BLaER1 (cell line): ENCODE data around the gene CYB561D2.
A peak's percentile ranks its signal among the peaks of the same experiment; 100 is the strongest.

ENCODE experiments used
- H3K27ac ChIP-seq: shearing (Covaris generic); formaldehyde crosslinking; 2 replicates; pipeline ENCODE4 v1.8.1; 2022
- H3K27me3 ChIP-seq: shearing (Covaris generic); formaldehyde crosslinking; 2 replicates; pipeline ENCODE4 v1.8.1; 2022
- H3K36me3 ChIP-seq: shearing (Covaris generic); formaldehyde crosslinking; 2 replicates; pipeline ENCODE4 v1.8.1; 2022
- H3K4me1 ChIP-seq: shearing (Covaris generic); formaldehyde crosslinking; 2 replicates; pipeline ENCODE4 v1.8.1; 2022
- H3K4me2 ChIP-seq: shearing (Covaris generic); formaldehyde crosslinking; 2 replicates; pipeline ENCODE4 v1.8.1; 2022
- H3K4me3 ChIP-seq: shearing (Covaris generic); formaldehyde crosslinking; 2 replicates; pipeline ENCODE4 v1.8.1; 2022
- H3K9ac ChIP-seq: shearing (Covaris generic); formaldehyde crosslinking; 2 replicates; pipeline ENCODE4 v1.8.1; 2022
- H3K9me3 ChIP-seq: shearing (Covaris generic); formaldehyde crosslinking; 2 replicates; pipeline ENCODE4 v1.8.1; 2022
- H4K20me1 ChIP-seq: shearing (Covaris generic); formaldehyde crosslinking; 2 replicates; pipeline ENCODE4 v1.8.1; 2022
- Cebpa-rat ChIP-seq: shearing (Covaris generic); IDR thresholded peaks from 2 replicates; pipeline ENCODE4 v1.8.1; 2022

CYB561D2 gene

DNA sequence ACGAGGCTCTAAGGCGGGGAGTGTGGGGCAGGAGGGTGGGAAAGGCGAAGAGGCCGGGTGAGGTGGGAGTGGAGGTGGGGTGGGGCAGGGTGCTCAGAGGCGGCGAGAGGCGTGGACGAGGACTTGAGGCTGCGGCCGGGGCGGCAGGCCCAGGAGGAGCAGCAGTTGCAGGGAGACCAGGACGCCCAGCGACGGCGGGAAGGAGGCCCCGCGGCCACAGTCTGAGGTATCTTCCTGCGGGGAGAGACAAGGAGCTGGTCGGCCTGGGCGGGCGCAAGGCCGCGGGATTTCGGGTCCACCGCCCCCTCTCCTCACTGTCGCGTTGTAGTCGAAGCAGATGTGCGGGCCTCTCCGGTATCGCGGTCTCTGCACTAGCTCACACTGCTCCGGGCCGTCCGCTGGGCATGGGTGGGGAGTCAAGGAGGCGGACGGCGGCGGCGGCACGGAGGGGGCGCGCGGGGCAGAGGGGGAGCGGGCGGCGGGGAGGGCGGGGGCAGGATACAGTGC, 14.0 kb downstream of the CYB561D2 start:
- Histone ChIP-seq H3K4me3 (peak overlapping the region; percentile 73), H4K20me1 (no peaks in the 10 kb centered on the region), H3K36me3 (no peaks in the 10 kb centered on the region), H3K9ac (peak overlapping the region; percentile 81; the same call in 1 of the 2 replicates), H3K27ac (peak overlapping the region; percentile 46), H3K4me1 (peaks cover 45% of the 10 kb centered on the region), H3K27me3 (no peaks in the 10 kb centered on the region), H3K9me3 (no peaks in the 10 kb centered on the region), H3K4me2 (peak overlapping the region; percentile 97)
- no peak for TF ChIP-seq Cebpa-rat

DNA sequence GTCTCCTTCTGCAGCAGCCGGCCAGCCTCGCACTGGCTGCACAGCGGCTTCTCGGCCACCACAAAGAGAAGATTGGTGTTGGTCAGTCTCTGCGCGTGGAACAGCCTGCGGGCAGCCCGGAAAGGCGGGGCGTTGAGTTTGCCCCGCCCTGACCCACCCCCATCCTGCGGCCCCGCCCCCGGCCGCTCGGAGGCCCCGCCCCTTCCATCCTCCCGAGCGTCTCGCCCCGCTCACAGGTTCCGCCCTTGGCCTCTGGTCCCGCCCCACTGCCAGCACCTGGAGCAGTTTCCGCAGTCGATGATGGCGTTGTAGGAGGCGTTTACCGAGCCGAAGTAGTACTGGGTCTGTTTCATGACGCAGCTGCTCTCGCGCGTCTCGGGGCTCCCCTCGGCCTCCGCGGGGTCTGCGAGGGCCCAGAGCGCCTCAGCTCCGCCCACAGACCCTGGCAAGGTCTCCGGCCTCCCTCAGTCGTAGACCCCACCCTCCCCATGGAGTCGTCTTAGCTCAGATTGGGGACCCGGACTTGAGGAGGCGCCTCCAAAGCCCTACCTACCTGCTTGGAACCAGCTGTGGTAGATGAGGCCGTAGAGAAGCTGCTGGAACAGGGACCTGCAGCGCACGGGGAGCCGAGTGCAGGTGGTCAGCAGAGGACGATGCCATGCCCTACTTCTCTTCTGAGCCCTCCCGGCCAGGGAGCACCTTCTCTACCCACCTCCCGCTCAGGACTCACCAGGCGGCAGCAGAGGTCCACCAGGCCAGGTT, 14.6 kb downstream of the CYB561D2 start:
- peak overlapping the region; percentile 84 for H3K27ac ChIP-seq
- peak overlapping the region; percentile 97 for H3K4me2 ChIP-seq
- no peaks in the 10 kb centered on the region for H3K27me3 ChIP-seq
- H3K4me3 ChIP-seq: peak overlapping the region; percentile 73
- no peaks in the 10 kb centered on the region for H3K9me3 ChIP-seq
- no peaks in the 10 kb centered on the region for H4K20me1 ChIP-seq
- TF ChIP-seq Cebpa-rat: no peak
- no peaks in the 10 kb centered on the region for H3K36me3 ChIP-seq
- peaks cover 39% of the 10 kb centered on the region for H3K4me1 ChIP-seq
- H3K9ac ChIP-seq: peak overlapping the region; percentile 81

DNA sequence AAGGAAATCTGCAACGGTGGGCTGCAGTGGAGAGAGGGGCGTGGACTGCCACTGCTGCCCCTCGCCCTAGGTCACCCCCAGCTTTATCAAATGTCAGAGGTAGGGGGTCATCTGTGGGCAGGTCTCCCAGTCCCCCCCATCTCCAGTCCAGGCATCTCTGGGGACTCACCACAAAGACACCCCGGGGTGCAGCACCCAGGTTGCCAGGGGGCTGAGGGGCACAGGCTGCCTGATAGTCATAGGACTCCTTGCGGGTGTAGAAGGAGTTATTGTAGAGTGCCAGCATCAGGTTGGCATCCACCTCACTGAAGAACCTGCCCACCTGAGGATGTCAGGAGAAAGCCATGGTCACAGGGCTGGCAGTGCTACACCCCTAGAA, 15.2 kb downstream of the CYB561D2 start:
- H3K27me3 ChIP-seq: no peaks in the 10 kb centered on the region
- peak overlapping the region; percentile 97 for H3K4me2 ChIP-seq
- peak overlapping the region; percentile 84 for H3K27ac ChIP-seq
- no peaks in the 10 kb centered on the region for H3K9me3 ChIP-seq
- TF ChIP-seq Cebpa-rat: no peak
- no peaks in the 10 kb centered on the region for H4K20me1 ChIP-seq
- no peaks in the 10 kb centered on the region for H3K36me3 ChIP-seq
- H3K9ac ChIP-seq: peak overlapping the region; percentile 81
- H3K4me1 ChIP-seq: peaks cover 39% of the 10 kb centered on the region
- peak overlapping the region; percentile 73 for H3K4me3 ChIP-seq

DNA sequence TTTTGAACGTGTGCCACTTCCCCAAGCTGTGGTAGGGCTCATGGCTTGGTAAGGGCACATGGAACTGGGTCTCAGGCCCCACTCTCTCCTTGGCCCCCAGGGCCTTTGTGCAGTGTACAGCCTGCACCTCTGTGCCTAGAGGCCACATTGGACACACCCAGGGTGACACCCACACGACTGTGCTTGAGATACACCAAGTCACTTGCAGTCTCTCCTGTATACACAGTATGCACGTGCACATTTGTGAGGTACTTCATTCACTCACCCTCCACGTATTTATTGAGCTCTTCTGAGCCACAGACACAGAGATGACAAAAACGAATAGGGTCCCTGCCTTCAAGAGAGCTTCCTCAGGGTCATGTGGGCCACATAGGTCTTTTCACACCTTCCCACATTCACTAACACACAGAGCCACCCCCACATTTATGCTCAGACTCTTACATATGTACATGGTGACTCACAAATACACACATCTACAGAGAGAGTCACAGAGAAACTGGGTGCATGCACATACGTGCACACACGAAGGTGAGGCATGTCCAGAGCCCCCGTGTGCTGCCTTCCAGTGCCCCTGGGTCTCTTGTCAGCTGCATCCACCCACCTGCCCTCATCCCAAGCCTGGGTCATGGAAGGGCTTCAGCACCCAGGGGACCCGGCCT, 18.5 kb downstream of the CYB561D2 start:
- H3K9me3 ChIP-seq: no peaks in the 10 kb centered on the region
- no peak for TF ChIP-seq Cebpa-rat
- H3K4me2 ChIP-seq: peak overlapping the region; percentile 24; the same call in 1 of the 2 replicates
- peaks cover 50% of the 10 kb centered on the region for H3K4me1 ChIP-seq
- H3K36me3 ChIP-seq: no peaks in the 10 kb centered on the region
- H3K27me3 ChIP-seq: no peaks in the 10 kb centered on the region
- H3K4me3 ChIP-seq: no peak overlapping the region
- H4K20me1 ChIP-seq: no peaks in the 10 kb centered on the region
- H3K9ac ChIP-seq: no peak overlapping the region
- H3K27ac ChIP-seq: no peak overlapping the region; the same call in 1 of the 2 replicates

DNA sequence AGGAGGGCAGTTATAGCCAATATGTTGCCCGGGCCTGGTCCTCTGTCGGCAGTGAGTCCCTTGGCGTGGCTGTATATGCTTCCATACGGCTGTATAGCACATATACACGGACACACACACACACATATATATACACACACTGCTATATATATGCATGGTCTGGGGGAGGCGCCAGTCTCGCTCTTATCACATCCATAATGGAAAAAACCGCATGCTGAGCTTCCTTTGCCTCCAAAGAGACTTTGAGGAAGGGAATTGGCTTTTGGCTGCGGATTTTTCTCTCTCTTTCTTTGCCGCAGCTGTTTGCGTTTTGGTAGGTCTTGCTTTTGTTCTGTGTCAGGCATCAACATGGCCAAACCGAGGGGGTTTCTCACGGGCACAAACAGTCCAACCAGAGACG, 19.9 kb downstream of the CYB561D2 start:
- Histone ChIP-seq H3K4me3 (no peak overlapping the region), H3K9ac (no peak overlapping the region), H4K20me1 (no peaks in the 10 kb centered on the region), H3K36me3 (no peaks in the 10 kb centered on the region), H3K9me3 (no peaks in the 10 kb centered on the region), H3K27ac (no peak overlapping the region), H3K27me3 (no peaks in the 10 kb centered on the region), H3K4me1 (peaks cover 51% of the 10 kb centered on the region), H3K4me2 (no peak overlapping the region)
- TF ChIP-seq Cebpa-rat: no peak

DNA sequence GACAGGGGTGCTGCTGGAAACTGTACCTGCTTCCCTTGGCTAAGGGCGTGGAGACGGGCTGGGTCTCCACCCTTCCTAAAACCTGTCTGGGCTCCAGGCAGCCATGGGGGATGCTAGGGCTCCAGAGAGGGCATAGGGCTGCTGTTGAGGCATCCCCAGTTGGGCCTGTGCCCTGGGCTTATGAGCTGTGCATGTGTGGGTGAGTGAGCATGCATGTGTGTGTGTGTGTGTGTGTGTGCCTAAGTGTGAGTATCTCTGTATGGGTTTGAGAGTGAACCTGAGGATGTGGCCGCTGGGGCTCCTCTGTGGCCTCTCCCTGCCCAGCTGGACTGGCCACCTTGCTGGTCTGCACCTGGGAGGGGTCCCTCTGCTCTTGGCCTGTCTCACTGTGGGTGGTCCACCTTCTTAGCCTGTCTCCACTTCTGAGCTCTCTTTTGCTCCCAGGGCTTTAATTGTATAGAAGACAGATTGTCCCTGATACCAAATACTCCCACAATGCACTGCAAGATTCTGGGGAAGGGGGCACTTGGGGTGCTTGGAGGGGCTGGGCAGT, 20.5 kb downstream of the CYB561D2 start:
- Histone ChIP-seq H3K4me2 (no peak overlapping the region), H3K27ac (no peak overlapping the region), H3K4me1 (peaks cover 51% of the 10 kb centered on the region), H3K9me3 (no peaks in the 10 kb centered on the region), H3K9ac (no peak overlapping the region), H3K36me3 (no peaks in the 10 kb centered on the region), H4K20me1 (no peaks in the 10 kb centered on the region), H3K27me3 (no peaks in the 10 kb centered on the region), H3K4me3 (no peak overlapping the region)
- no peak for TF ChIP-seq Cebpa-rat

DNA sequence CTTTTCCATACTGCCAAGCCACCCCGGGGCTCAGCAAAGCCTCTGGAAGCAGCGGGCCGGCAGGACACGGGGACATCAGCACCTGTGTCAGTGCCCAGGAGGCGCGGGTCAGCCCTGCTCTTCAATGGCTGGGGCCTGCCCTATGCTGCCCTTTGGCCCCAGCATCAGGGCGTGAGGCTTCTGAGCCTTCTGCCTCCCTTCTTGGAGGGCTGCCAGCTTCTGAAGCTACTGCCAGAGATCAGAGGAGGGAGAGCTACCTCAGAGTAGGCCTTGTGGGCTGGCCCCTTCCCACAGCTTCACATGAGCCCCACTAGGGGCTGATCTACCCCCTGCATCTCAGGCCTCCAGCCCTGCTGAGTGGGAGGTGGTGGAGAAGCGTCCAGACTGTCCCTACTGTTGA, 21.7 kb downstream of the CYB561D2 start:
- H3K9me3 ChIP-seq: no peaks in the 10 kb centered on the region
- H3K27ac ChIP-seq: peak overlapping the region; percentile 53; the same call in 1 of the 2 replicates
- peak overlapping the region; percentile 43 for H3K4me2 ChIP-seq
- TF ChIP-seq Cebpa-rat: no peak
- H3K9ac ChIP-seq: no peak overlapping the region; the same call in 1 of the 2 replicates
- H3K27me3 ChIP-seq: no peaks in the 10 kb centered on the region
- H3K4me3 ChIP-seq: no peak overlapping the region
- no peaks in the 10 kb centered on the region for H3K36me3 ChIP-seq
- H4K20me1 ChIP-seq: no peaks in the 10 kb centered on the region
- peaks cover 46% of the 10 kb centered on the region for H3K4me1 ChIP-seq

DNA sequence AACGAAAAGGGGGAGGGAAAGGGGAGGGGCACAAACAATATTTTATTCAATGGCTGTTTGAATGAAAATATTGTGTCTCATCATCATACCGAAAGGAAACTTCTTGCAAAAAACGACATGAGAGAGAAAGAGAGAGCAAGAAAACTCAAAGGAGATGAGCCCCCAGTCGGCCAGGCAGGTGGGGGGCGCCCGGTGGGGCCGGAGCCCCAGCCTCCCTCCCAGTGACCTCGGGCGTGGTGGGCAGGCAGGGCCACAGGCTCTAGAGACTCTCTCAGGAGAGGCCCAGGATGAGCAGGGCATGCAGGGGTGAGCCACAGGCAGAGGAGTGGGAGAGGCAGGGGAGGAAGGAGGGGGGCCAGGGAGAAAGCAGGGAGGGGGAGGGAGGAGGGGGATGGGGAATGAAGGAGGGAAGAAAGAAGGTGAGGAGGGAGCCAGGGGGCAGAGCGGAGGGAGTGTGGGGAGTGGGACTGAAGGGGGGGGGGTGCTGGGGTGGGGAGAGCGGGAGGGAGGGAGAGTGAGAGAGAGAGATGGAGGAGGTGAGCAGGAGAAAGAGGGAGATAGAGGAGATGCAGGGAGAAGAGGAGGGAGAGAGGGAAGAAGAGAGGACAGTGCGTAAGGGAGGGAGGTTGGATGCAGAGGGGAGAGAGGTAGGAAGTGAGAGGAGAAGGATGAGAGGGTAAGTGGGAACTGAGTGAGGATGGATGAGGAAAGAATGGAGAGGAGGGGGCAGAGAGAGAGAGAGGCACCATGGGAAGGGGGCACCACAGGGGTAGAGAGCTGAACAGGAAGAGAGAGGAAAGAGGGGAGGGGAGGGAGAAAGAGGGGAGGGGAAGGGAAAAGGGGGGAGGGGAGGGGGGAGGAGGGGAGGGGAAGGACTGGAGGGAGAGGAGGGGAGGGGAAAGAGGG, 22.7 kb downstream of the CYB561D2 start:
- Histone ChIP-seq H3K4me1 (peaks cover 41% of the 10 kb centered on the region), H3K36me3 (no peaks in the 10 kb centered on the region), H3K9ac (0 out of 2 replicates have a peak overlapping the region, but pooled peaks have one; percentile 10), H3K4me2 (no peak overlapping the region; the same call in 1 of the 2 replicates), H3K27me3 (no peaks in the 10 kb centered on the region), H3K27ac (no peak overlapping the region), H3K9me3 (no peaks in the 10 kb centered on the region), H4K20me1 (no peaks in the 10 kb centered on the region), H3K4me3 (no peak overlapping the region)
- no peak for TF ChIP-seq Cebpa-rat
